GM19239 (cell line): Measurements from ENCODE around the gene TENT5C.

Experiments used
- DNase-seq: peaks from one replicate; pipeline ENCODE4 v3.0.0; 2011; ENCODE audit warnings: low spot score; ENCODE audit not compliant: insufficient read length
- FAIRE-seq: peaks from 2 replicates; lab custom pipeline; 2011; peaks lifted over from hg19 to GRCh38; lab: Jason Lieb, UNC

Gene TENT5C

DNA sequence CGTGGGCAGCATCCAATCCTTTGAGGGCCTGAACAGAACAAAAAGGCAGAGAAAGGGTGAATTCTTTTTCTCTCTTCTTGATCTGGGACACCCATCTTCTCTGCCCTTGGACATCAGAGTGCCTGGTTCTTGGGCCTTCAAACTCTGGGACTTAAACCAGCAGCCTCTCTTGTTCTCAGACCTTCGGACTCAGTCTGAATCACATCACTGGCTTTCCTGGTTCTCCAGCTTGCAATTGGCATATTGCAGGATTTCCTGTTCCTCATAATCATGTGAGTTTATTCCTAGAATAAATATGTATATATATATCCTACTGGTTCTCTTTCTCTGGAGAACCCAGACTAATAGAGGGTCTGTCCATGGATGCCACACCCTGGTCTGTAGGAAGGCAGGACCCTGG lies 16.3 kb upstream of the TENT5C start:
- no peak for DNase-seq
- no peak for FAIRE-seq

DNA sequence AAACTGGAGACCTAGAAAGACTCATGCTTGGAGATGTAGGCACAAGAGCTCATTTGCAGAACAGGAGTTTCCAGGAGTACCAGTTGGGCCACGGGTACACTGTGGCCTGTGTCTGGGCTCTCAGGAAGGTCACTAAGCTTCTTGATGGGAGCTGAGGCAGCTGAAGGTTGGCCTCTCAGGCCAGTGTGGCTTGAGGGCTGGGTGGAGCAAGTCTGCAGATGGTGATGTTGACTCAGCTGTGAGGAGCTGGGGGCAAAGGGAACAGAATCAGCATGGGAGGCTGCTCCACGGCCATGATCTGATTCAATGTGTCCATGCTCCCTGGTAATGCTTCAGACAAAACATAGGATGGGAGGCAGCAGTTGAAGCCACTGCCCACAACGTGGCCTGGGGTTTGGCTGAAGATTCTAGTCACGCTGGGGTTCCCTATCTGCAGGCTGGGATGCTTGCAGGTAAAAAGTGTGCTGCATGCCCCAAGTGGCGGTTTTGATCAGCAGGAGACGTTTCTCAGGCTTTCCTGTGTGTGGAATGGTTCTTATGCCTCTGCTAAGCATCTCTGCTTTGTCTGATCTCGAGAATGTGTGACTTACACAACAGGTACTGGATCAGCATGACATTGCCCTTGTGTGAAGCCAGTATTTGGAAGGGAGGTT lies 15.4 kb upstream of the TENT5C start:
- no peak for FAIRE-seq

DNA sequence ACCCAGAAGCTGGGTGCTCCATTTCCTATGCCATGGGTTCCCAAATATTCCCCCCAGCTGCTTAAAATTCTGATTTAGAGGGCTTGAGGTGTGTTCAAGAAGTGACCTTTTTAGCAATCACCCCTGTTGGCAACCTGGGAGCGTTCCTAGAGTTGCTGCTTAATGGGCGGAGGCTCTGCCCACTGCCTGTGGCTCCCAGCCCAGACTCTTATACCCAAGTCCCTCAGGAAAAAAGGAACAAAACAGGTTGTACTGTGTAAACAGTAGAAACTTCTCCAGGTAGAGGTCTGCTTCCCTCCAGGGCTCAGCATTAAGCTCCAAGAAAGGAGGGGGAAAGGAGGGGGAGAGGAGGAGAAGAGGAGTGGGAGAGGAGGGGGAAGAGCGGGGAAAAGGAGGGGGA lies 14.6 kb upstream of the TENT5C start:
- FAIRE-seq = no peak
- no peak for DNase-seq

More for the DNA sequence above, 15.4 kb upstream of the TENT5C start:
- no peak for DNase-seq

DNA sequence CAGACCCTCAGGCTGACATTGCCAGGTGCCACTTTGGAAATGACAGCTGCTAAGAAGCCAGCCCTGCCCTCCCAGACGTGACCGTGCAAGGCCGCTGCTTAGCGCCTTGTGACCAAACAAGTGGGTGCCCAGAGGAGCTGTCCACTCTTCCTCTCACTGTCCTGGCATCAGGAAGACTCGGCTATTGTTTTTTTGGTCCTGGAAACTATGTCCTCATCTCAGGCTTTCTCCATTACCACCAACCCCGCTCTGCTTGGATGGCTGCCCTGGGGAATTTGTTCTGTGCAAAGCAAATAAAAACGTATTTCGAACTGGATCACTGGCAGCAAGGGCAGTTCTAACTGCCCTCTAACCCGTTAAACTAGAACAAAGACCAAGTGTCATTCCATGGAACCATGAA lies 13.7 kb upstream of the TENT5C start:
- FAIRE-seq (no peak), DNase-seq (no peak)

DNA sequence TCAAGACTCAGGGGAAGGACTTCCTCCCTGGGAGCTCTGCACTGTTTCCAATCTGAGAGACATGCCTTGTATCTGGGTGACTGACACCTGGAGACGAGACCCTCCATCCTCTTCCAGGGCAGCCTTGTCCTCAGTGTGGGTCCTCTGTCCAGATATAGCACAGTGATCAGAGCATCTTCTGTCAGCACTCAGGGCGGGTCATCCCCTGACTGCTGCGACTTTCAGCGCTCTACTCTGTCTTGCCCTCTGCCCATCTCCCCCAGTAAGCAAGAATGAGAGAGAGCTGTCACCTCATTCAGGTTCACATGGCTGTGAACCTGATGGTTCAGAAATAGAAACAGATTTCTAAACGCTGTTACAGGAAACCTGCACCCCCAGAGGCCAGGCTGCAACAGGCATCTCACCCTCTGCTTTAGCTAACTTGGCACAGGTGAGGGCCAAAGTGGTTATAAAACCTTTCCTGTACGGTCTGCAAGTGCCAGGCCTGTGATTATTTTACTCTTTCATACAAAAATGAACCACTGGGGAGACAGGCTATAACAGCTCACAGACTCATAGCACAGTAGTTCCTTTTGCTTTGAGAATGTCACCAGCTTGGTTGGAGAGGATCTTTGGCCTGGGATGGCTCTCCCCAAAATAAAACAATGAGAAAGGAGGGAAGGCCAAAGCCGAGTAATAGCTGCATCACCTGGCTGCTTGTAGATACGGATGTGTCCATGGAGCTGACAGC lies 11.4 kb upstream of the TENT5C start:
- no peak for FAIRE-seq
- no peak for DNase-seq

DNA sequence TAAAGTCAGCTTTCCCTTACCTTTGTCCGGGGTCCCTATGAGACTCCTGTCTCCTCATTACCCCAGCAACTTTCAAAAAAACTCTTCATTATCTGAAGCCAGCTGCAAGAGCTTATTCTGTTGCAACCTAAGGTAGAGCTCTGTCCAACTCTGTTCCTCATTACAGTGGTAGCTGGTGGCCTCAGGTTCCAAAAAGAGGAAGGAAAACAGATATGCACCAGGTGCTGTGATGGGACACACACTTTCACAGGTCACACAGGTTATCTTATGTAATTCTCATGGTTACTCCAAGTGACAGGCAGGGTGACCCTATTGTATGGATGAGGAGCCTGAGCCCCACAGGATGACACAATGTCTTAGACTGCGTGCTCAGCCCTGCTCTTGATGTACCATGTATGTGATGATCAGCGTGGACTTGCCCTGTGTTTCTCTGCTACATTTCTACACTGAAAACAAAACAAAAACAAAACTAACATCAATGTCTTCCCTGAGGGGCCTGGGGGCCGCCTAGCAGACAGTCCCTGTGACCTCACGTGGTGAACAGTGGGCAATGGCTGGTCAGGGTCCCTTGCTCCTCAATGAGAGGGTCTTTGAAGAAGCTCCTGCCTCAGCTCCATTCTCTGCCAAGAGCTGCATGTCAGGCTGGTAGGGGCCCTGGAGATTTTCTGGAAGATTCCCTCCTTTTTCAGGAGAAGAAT lies 9.7 kb upstream of the TENT5C start:
- DNase-seq (no peak), FAIRE-seq (no peak)

DNA sequence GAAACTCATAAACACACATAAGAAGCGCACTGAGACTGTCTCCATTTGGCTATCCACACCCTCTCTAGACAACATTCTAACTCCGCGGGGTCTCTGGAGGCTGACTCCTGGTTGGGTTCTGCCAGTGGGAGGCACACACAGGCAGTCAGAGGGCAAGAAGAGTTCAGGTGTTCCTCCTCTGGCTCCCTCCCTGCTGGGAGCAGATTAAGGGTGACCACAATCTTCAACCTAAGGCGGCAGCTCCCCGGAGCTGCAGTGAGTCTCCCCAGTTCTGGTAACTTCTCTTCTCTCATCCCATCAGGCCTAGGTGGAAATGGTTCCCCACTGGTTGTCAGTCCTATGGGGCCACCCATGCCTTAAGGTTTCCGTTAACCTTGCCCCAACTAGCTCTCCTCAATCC lies 7.4 kb upstream of the TENT5C start:
- no peak for DNase-seq
- FAIRE-seq = no peak

DNA sequence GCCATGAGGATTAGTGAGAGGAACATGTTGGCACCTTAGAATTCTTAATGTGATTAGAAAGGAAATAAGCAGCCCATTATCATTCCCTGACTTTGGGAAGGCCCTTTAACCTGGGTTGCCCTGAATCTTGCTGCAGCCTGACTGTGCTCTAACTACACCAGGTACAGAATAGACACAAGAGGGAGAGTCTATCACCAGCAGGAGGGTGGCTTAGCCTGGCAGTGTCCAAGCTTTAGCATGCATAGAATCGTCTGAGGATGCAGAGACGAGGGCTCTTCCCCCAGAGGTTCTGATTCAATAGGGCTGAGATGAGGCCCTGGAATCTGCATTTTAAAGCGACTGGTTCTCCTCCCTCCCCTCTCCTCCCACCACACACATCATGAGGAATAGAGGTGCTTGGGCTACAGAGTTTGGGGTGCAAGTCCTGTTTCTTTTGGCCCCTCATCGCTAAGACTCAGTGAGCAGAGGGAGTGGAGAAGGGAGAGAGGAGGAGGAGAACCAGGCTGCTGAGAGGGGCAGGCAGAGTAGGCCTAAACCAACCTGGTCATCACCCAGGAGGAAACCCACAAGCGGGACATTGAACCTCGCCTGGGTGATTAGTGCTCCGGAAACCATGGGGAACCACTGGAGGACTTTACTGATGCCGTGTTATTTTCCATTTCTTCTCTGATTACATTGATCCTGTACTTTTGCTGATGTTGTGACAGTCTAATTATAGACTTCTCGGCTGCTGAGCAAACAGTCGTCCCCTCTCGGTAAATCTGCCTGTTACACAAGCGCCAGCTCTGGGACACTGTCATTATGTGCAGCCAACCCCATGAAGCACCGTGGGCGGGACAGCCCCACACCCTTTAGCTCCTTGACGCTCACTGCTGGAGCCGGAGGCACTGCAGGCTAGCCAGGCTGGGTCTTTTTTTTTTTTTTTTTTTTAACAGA lies 6.3 kb upstream of the TENT5C start:
- no peak for FAIRE-seq
- no peak for DNase-seq

DNA sequence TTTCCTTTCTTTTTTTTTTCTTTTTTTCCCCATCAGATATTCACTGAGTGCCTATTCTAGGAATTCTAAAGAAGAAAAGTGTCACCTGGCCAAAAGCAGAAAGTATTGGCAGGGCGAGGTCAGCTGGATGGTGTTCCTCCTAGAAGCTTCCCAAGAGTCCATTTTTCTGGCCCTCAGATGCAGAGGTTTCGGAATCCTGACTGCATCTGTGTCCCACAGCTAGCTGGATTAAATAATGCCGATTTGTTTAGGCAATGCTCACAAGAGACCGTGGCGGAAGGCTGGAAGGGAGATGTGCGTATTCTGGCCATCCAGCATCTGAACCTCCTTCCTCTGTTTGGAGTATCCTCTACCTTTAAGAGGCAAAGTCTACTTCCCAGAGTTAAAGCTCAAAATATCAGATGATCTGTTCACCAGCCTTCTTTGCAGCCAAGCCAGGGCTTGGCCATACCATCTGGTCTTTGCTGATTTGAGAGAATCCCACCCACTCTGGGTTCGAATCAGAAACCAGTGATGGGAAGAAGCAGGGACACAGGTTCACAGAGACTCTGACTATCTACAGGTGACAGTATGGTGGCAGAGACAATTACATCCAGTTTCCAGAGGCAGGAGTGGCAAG lies 5.4 kb upstream of the TENT5C start:
- FAIRE-seq (no peak), DNase-seq (no peak)

DNA sequence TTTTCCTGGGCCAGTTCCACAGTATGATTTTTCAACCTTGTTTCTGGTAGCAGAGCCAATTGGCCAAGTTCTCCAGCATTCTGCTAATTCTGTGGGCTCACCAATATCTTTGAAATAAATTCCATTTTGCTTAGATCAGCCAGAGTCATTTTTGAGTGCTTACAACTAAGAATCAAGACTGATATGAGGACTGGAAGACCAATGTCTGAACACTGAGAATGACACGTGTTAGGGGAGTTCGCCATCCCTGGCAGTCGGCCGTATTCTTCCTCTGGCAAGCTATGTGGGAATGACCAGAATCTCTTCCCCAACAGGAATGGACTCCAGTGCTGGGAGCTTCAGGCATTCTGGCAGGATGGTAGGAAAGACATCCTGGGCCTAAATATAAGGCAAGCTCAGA lies 4.9 kb upstream of the TENT5C start:
- FAIRE-seq = no peak
- no peak for DNase-seq

DNA sequence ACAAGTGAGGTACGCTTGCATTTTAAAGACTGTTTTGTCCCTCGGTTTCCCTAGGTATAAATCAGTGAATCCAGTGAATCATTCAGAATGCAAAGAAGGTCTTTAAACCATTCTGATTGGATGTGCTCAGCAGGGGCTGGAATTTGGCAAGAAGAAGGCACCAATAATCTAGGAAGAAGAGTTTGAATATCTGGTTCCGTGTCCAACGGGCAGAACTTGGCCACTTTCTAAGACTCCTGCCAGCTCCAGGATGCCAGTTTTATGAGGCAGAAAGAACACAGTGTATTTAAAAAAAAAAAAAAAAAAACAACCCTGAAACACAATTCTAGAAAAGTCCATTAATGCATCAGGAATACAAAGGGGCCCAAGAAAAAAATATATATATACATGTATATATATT lies 3.0 kb upstream of the TENT5C start:
- no peak for FAIRE-seq
- no peak for DNase-seq

DNA sequence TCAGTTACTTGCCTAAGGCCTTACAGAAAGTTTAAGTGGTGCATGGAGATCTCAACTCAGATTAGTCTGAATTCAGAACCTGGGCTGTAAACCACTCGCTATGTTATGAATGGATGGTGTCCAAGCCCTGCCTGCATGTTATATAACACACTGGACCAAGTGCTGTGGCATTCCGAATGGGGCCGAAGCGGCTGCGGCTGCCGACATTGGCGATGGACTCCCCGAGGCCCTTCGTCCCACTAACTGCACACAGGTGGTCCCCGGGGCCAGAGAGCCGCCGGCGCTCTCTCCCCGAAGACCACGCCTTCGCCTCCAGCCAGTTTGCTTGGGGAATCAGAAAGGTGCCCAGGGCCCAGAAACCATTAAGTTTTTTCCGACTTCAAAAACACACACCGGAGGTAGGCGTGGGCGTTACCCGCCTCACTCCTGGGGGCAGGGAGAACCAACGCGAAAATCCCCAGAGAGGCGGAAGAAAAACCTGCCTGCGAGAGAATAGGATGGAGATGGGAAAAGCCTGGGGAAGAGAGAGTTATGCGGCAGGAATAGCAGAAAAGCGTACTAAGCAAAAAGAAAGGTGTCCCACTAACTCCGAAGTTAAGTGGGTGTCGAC lies 579 bp upstream of the TENT5C start:
- FAIRE-seq (peak; percentile 52), DNase-seq (no peak)

DNA sequence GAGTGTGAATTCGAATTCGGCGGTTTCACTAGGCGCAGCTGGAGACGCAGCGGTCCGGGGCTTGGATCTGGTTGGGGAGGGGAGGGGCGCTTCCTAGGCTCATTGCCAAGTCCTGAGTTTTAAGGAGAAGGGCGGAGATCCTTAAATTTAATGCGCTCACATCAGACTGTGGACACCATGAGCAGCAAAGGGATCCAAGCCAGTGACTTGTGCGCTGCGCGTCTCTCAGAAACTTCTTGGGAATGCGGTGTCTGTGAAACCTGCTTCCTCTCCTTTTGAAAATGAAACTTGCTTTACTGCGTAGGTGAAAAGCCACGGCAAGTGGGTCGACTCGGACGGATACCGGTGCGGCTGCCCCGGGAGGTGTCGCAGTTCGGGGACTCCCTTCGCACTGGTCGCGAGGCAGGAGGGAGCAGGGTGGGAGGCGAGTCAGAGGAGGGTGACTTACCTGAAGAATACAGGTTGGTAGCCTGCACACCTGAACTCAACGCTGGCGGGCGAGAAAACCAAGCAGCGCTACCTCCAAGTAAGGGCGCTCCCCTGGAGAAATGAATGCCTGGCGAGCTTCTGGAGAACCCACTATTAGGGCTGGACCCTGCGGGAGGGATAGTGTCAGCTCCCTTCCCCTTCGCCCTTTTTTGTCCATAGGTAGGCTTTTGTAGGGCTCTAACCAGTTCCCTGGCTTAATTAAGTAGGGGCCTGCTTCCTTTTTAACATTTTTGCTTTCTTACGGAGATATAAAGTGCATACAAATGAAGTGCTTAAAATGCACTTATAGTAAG lies 992 bp downstream of the TENT5C start:
- DNase-seq (no peak), FAIRE-seq (peak; percentile 78)

DNA sequence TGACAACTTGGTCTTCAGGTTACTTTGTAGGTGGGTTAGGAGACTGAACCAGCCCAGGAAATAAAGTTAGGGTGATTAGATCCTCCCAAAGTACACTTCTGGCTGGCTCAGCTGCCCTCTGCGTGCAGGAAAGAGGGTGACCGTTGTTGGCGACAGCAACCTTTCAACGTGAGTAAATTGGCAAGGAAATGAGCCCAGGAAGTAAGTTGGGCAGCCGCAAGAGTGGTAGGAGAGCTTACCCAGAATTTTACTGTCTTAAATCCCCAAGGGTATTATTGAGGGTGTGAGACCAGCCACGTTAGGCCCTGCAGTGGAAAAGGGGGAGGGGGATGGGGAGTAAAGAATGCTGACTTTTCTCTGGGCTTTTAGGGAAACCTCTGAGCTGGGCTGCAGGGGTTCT lies 1.6 kb downstream of the TENT5C start:
- no peak for DNase-seq
- no peak for FAIRE-seq

DNA sequence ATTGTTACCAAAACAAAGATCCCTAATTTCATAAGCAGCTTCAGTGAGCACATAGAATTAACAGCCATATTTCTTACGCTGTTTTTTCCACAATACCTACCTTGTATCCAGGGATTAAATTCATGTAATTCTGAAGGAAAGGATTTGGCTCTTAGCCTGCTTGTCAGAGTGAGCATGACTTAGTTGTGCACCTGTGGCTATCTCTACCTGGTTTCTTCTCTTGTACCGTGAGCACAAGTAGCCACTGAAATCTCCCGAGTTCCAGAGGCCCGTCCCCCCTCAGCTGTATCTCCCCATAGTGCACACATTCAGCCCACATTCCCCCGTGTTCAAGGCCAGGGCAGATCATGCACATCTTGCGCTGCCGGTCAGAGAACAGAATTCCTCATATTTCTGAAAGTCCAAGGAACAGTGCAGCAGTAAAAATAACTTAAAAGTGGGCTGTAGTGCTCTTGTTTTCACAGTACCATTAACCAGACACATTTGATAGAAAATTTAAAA lies 2.3 kb downstream of the TENT5C start:
- no peak for FAIRE-seq
- DNase-seq = no peak

DNA sequence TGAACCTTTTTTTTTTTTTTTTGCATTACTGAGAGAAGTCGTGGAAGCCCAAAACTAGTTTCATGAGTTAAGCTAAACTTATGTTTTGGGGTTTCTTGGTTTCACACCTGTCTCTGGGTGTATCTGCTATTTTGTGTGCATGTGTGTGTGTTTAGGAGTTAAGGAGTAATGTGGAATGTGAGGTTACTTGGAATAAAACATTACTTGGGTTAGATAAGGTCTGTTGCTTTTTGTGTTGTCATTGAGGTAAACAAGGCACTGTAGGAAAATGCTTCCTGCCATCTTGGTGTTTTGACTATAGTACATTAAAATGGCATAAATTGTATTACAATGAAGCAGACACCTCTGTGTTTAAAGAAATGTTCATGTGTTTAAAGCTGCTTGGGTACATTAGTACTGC lies 2.9 kb downstream of the TENT5C start:
- FAIRE-seq = no peak

DNA sequence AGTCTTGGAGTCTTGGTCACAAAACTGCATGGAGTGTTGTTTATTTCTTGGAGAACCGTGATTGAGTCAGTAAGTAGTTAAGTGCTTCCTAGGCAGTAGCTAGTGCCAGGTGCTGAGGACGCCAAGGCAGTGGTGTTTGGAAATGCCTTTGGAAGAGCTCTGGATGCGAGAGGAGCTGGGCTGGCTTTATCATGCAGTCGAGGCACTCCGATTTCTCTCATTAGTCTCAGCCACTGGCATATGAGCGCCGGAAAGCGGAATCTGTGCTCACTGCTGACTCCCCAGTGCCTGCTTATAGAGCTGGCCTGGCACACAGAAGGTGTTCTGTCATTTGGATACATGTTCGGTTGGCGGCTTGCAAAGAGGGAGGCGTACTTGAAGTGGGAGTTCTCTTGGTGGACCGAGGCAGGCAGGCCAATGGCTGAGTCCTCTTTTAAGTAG lies 3.6 kb downstream of the TENT5C start:
- FAIRE-seq = no peak
- no peak for DNase-seq

More for the DNA sequence above, 2.9 kb downstream of the TENT5C start:
- no peak for DNase-seq

DNA sequence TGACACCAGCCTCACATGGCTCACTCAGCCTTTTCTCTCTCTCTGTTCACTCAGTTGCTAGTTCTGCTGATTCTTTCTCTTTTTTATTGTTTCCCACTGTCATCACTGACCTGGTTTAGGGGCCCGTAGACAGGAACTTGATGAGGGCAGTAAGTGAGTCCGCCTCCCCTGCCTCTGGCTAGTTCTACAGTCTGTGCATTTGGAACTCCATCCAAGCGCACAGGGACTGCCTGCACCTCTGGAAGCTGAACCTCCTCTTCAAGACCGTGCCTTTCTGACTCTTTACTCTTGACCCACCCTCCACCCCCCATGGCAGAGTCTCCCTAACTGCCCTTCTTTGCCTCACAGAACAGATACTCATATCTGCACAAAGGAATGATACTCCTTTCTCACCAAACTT lies 4.2 kb downstream of the TENT5C start:
- FAIRE-seq (no peak), DNase-seq (no peak)
